H1 (cell line): Measurements from ENCODE around the gene RNF175. TPM values are rescaled to one million over a fixed set of nuclear protein-coding genes. Genes with fewer than 3 reads are reported as not detected.

Source experiments
- ASH2L ChIP-seq: fragments of 200-600, 300-600 bp; sonication (generic); IDR thresholded peaks from one replicate; pipeline ENCODE4 v1.7.1; 2017; ENCODE audit warnings: low read length
- BACH1 ChIP-seq: IDR thresholded peaks from 2 replicates; pipeline ENCODE4 v1.6.1; 2012; ENCODE audit warnings: low read length, improper control_type of control experiment
- CTBP2 ChIP-seq: IDR thresholded peaks from 2 replicates; pipeline ENCODE4 v1.7.0; 2011; ENCODE audit warnings: borderline replicate concordance, mild to moderate bottlenecking, moderate library complexity, mixed read lengths, low read length; ENCODE audit not compliant: insufficient read depth, insufficient read length
- POLR2A ChIP-seq, 2 experiments: IDR thresholded peaks; 1 replicate in 1 of 2; 2 replicates in 1 of 2; pipeline ENCODE4 v1.6.1; 2011; ENCODE audit warnings: low read depth in 2 of 2, low read length in 2 of 2, mild to moderate bottlenecking in 2 of 2; ENCODE audit errors: control extremely low read depth in 1 of 2
- POLR2AphosphoS5 ChIP-seq: IDR thresholded peaks from 2 replicates; pipeline ENCODE4 v1.6.1; 2011; ENCODE audit warnings: low read depth, low read length
- polyA plus RNA-seq, 7 experiments: library from polyadenylated mRNA; depleted of rRNA in 3 of 7; stranded (reverse) in 5 of 7; unstranded in 2 of 7; fragments of >200 nt in 5 of 7; fragments of 200-250 nt in 2 of 7; gene quantifications; 1 replicate in 5 of 7; 2 replicates in 1 of 7; 4 replicates in 1 of 7; pipeline versions ENCODE4 v1.2.1 to v1.2.3, GENCODE V29; 2011 to 2013; ENCODE audit warnings: missing spikeins in 2 of 7, mixed read lengths in 2 of 7
- total RNA-seq: library from RNA; stranded (reverse); fragmentation: NEBNext Ultra II Directional; extraction: Animal tissue kit (Norgen Biotek cat#: 25700); gene quantifications from 2 replicates; pipeline ENCODE4 v1.2.1, GENCODE V29; 2021

Gene RNF175
- total and polyA plus RNA-seq, 2 of the 8 experiments (the other 6 are each of a cell fraction or from before 2014, with no cell fraction given), result 7.9 to 9.8 TPM

GRCh38 chr4:153759407-153760316 lies at the start of gene RNF175 (continued):
- peak; percentile 84 for TF ChIP-seq CTBP2
- no peak for TF ChIP-seq BACH1
- no peak; a peak in 1 of 3 replicates for TF ChIP-seq POLR2A (IDR thresholded peaks at IDR 0.05; ENCODE audit: control extremely low read depth in 1 of 2, low read depth in 2 of 2, low read length in 2 of 2)
- peak; percentile 39; the same call in 1 of the 2 replicates for TF ChIP-seq POLR2AphosphoS5
- peak; percentile 94 for TF ChIP-seq ASH2L
